ENCODE results near the gene NTNG1.
A peak's percentile ranks its signal among the peaks of the same experiment; 100 is the strongest.

NTNG1 gene

DNA sequence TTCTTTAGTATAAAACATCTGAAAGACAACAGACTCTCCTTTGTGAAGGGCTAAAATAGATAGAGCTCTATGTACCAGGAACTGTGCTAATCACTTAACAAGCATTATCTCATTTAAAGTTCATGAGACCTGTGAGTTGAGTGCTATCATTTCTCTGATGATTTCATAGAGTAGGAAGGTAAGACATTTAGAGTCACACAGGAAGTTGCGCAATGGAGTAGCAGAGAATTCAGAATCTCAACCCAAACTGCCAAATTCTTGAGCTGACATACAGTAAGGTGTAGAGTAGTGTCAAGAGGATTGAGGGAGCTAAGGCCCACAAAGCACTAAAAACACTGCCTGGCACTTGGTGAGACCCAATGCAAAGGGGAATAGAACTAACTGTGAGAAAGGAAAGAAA lies 384.3 kb downstream of the NTNG1 start:
- Mint-ChIP-seq H3K27ac (no peak overlapping the region), H3K36me3 (ENCODE audit: low read depth) (no peaks in the 10 kb centered on the region), H3K27me3 (ENCODE audit: low read depth, poor library complexity) (no peaks in the 10 kb centered on the region), H3K4me1 (peaks cover 5% of the 10 kb centered on the region), H3K9me3 (no peaks in the 10 kb centered on the region), H3K4me3 (no peak overlapping the region)
- TF ChIP-seq, protein P1, sequence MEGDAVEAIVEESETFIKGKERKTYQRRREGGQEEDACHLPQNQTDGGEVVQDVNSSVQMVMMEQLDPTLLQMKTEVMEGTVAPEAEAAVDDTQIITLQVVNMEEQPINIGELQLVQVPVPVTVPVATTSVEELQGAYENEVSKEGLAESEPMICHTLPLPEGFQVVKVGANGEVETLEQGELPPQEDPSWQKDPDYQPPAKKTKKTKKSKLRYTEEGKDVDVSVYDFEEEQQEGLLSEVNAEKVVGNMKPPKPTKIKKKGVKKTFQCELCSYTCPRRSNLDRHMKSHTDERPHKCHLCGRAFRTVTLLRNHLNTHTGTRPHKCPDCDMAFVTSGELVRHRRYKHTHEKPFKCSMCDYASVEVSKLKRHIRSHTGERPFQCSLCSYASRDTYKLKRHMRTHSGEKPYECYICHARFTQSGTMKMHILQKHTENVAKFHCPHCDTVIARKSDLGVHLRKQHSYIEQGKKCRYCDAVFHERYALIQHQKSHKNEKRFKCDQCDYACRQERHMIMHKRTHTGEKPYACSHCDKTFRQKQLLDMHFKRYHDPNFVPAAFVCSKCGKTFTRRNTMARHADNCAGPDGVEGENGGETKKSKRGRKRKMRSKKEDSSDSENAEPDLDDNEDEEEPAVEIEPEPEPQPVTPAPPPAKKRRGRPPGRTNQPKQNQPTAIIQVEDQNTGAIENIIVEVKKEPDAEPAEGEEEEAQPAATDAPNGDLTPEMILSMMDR (IDR thresholded peaks at IDR 0.05), result no peak
- DNase-seq, result no peak

DNA sequence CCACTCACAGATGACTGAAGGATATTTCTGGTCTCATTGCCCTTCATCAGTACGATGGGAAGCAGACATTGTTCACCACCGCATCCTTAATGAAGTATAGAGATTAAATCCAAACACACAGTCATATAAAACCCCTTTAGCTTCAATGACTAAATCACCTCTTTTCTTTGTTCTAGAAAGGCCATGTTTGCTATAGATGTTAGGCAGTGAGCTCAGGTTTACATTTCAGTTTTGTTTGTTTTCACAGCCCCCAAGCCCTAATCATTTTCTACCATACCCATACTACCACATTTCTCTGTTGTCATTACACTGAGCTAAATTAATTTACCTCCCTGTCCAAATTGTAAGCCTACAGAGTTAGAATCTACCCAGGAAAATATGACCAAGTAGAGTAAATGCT lies 385.1 kb downstream of the NTNG1 start:
- no peak for DNase-seq
- H3K27ac Mint-ChIP-seq, result no peak overlapping the region
- H3K4me3 Mint-ChIP-seq, result no peak overlapping the region
- H3K9me3 Mint-ChIP-seq, result no peaks in the 10 kb centered on the region
- H3K36me3 Mint-ChIP-seq (ENCODE audit: low read depth), result no peaks in the 10 kb centered on the region
- TF ChIP-seq, protein P1 (IDR thresholded peaks at IDR 0.05), result no peak
- no peaks in the 10 kb centered on the region for H3K27me3 Mint-ChIP-seq (ENCODE audit: low read depth, poor library complexity)
- H3K4me1 Mint-ChIP-seq, result peaks cover 10% of the 10 kb centered on the region

DNA sequence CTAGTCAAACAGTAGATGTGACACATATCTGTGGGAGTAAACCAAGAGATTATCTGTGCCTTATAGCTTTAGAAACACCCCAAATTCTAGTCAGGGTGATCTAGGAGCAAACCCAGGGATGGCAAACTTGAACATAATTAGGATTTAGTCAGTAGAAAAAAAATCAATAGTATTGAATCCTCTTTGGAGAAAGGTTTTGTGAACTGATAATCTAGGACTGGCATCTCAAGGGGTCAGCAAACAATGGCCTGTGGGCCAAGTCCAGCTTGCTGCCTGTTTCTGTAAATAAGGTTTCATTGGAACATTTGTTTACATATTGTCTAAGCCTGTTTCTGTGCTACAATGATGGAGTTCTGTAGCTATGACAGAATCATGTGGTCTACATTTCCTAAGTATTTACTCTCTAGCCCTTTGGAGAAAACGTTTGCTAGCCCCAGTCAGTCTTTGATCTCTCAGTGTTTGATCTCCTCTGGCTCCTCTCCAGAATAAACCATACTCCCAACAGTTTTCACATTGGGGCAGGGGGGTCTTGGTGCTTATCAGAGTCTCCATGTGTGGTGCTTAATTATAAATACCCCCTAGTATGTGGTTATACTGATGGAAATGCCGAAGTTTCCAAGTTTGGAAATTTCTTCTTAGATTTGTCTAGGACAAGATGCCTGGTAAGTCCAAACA lies 385.8 kb downstream of the NTNG1 start:
- Mint-ChIP-seq H3K27me3 (ENCODE audit: low read depth, poor library complexity) (no peaks in the 10 kb centered on the region), H3K9me3 (no peaks in the 10 kb centered on the region), H3K4me3 (no peak overlapping the region), H3K4me1 (peaks cover 10% of the 10 kb centered on the region), H3K36me3 (ENCODE audit: low read depth) (no peaks in the 10 kb centered on the region), H3K27ac (no peak overlapping the region)
- no peak for DNase-seq
- TF ChIP-seq, protein P1 (IDR thresholded peaks at IDR 0.05), result no peak

- Mint-ChIP-seq H3K27me3 (ENCODE audit: low read depth, poor library complexity) (peaks cover 4% of the 10 kb centered on the region), H3K9me3 (no peaks in the 10 kb centered on the region), H3K4me3 (no peak overlapping the region), H3K4me1 (peaks cover 10% of the 10 kb centered on the region), H3K27ac (no peak overlapping the region), H3K36me3 (ENCODE audit: low read depth) (no peaks in the 10 kb centered on the region)
- peak; percentile 26 for DNase-seq
- TF ChIP-seq, protein P1 (IDR thresholded peaks at IDR 0.05), result peak; percentile 84
Measured at GRCh38 chr1:107529511-107530149, 388.8 kb downstream of the NTNG1 start.

DNA sequence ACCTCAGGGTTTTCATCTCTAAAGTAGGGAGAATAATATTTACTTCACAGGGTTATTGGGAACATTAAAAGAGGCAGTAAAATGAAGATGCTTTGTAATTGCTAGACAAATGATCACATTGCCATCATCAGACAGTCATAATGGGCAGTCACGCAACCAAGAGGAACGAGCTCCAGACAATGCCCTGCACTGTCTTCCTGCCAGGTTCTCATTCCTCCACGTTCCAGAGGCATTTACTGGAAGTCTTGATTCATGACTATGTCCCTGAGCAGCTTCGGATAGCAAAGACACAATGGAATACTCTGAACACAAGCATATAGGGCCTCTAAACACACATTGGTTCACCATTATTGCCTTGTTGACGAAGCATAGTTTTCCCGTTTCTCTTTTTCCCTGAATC lies 389.7 kb downstream of the NTNG1 start:
- TF ChIP-seq, protein P1 (IDR thresholded peaks at IDR 0.05), result no peak
- Mint-ChIP-seq H3K9me3 (no peaks in the 10 kb centered on the region), H3K27me3 (ENCODE audit: low read depth, poor library complexity) (peaks cover 4% of the 10 kb centered on the region), H3K27ac (no peak overlapping the region), H3K4me3 (no peak overlapping the region), H3K4me1 (peaks cover 10% of the 10 kb centered on the region), H3K36me3 (ENCODE audit: low read depth) (no peaks in the 10 kb centered on the region)
- no peak for DNase-seq

Measured in nephron progenitor cell (in vitro differentiated cells).